ENCODE data around the gene DNHD1.

Gene DNHD1

GRCh38 chr11:6565325-6565724 is 68.2 kb downstream of the DNHD1 start:
- no peak for DNase-seq

GRCh38 chr11:6565988-6566703 is 69.1 kb downstream of the DNHD1 start:
- no peak for DNase-seq

GRCh38 chr11:6566704-6567370 is 69.8 kb downstream of the DNHD1 start:
- DNase-seq: no peak

- no peak for DNase-seq
These were observed 70.3 kb downstream of the DNHD1 start for GRCh38 chr11:6567371-6567745.

GRCh38 chr11:6568191-6568918 is 71.3 kb downstream of the DNHD1 start:
- peak; percentile 4 for DNase-seq

- DNase-seq: no peak
These were observed 72.6 kb downstream of the DNHD1 start for GRCh38 chr11:6569706-6570105.

- DNase-seq: no peak
These were observed 73.8 kb downstream of the DNHD1 start for GRCh38 chr11:6570691-6571427.

- no peak for DNase-seq
These were observed 74.4 kb downstream of the DNHD1 start for GRCh38 chr11:6571434-6572008.

GRCh38 chr11:6572215-6572614 is 75.1 kb downstream of the DNHD1 start:
- DNase-seq: no peak

- DNase-seq: no peak
These were observed 78.0 kb downstream of the DNHD1 start for GRCh38 chr11:6574816-6575715.

GRCh38 chr11:6576471-6577373 is 79.6 kb downstream of the DNHD1 start:
- DNase-seq: peak; percentile 81

GRCh38 chr11:6578134-6578533 is 81.1 kb downstream of the DNHD1 start:
- no peak for DNase-seq

GRCh38 chr11:6579681-6580080 is 82.6 kb downstream of the DNHD1 start:
- no peak for DNase-seq

- no peak for DNase-seq
These were observed 86.5 kb downstream of the DNHD1 start for GRCh38 chr11:6583584-6583983.

GRCh38 chr11:6584528-6584927 is 87.4 kb downstream of the DNHD1 start:
- DNase-seq: no peak

- no peak for DNase-seq
These were observed 89.6 kb downstream of the DNHD1 start for GRCh38 chr11:6586434-6587359.

GRCh38 chr11:6587360-6587953 is 90.4 kb downstream of the DNHD1 start:
- no peak for DNase-seq

- DNase-seq: no peak
These were observed 90.9 kb downstream of the DNHD1 start for GRCh38 chr11:6588018-6588417.

GRCh38 chr11:6594142-6594768 is 97.2 kb downstream of the DNHD1 start:
- DNase-seq: no peak
